HCT116 (cell line): Measurements from ENCODE around the gene EXD2. TPM values are rescaled to one million over a fixed set of nuclear protein-coding genes. Genes with fewer than 3 reads are reported as not detected.

Source experiments
- ATAC-seq: fragments of 200-7000 bp; cut with Tn5 transposase; 2 replicates; pipeline ENCODE4 v1.9.1; 2020; ENCODE audit warnings: mild to moderate bottlenecking, moderate library complexity
- BruUV-seq: library from RNA; stranded (reverse); fragments of 400-500 nt; replicated peaks from 2 replicates; lab custom pipeline; 2021; lab: Mats Ljungman, UMichigan
- CTCF ChIA-PET: fragments of 300-600 bp; sonication (Branson Sonifier 250); formaldehyde crosslinking; loops from one replicate; lab custom pipeline; 2021; ENCODE audit warnings: antibody characterized with exemption; lab: Charles Lee
- POLR2A ChIA-PET: fragments of 300-600, 350-600 bp; sonication (Branson Sonifier 250); formaldehyde crosslinking; loops from one replicate; lab custom pipeline; 2021; ENCODE audit warnings: antibody characterized with exemption; lab: Charles Lee
- RAD21 ChIA-PET, 2 experiments: fragments of 300-600 bp; sonication (Branson Sonifier 250); formaldehyde crosslinking; loops; one replicate each; lab custom pipeline; 2023; ENCODE audit warnings: low total read pairs in 2 of 2; ENCODE audit not compliant: uncharacterized antibody in 2 of 2, unreplicated experiment in 2 of 2, low non-redundant PET in 1 of 2; lab: Charles Lee
- DNase-seq: peaks from one replicate; pipeline ENCODE4 v3.0.0-alpha.2; 2010; ENCODE audit warnings: low read depth, low spot score
- H2AFZ ChIP-seq: fragments of 200-600 bp; shearing (Covaris generic), sonication (generic); 2 replicates; pipeline ENCODE4 v1.6.1; 2017; ENCODE audit warnings: low read depth, mixed run types, mixed read lengths, antibody characterized with exemption, low read length; ENCODE audit not compliant: poor library complexity, severe bottlenecking
- H3K27ac ChIP-seq: 2 replicates; pipeline ENCODE4 v1.5.1; 2012; ENCODE audit warnings: low read depth, low read length
- H3K27me3 ChIP-seq: fragments of 200-600 bp; sonication (generic); 2 replicates; pipeline ENCODE4 v1.6.1; 2016; ENCODE audit warnings: mixed run types, low read length, mixed read lengths; ENCODE audit not compliant: insufficient read depth
- H3K36me3 ChIP-seq, 2 experiments: fragments of 200-500 bp in 1 of 2; fragments of 200-600 bp in 1 of 2; sonication (Bioruptor generic) in 1 of 2; sonication (generic) in 1 of 2; 2 replicates each; pipeline versions ENCODE4 v1.5.1 to v1.6.1; 2014 to 2016; ENCODE audit warnings: low read length in 2 of 2, inconsistent platforms in 1 of 2, mixed read lengths in 1 of 2, mixed run types in 1 of 2; ENCODE audit not compliant: insufficient read depth in 2 of 2, control insufficient read depth in 1 of 2
- H3K4me1 ChIP-seq, 2 experiments: fragments of 200-600 bp in 1 of 2; sonication (generic) in 1 of 2; 2 replicates each; pipeline versions ENCODE4 v1.5.1 to v1.6.1; 2012 to 2017; ENCODE audit warnings: low read length in 2 of 2, inconsistent platforms in 1 of 2, mild to moderate bottlenecking in 1 of 2, mixed read lengths in 1 of 2, mixed run types in 1 of 2, moderate library complexity in 1 of 2; ENCODE audit not compliant: insufficient read depth in 2 of 2, control insufficient read depth in 1 of 2
- H3K4me2 ChIP-seq: fragments of 200-600 bp; sonication (generic); 2 replicates; pipeline ENCODE4 v1.6.1; 2017; ENCODE audit warnings: mixed run types, low read length, mixed read lengths
- H3K4me3 ChIP-seq, 2 experiments: fragments of 200-600 bp in 1 of 2; sonication (generic) in 1 of 2; replicated peaks in 1 of 2; 2 replicates each; pipeline ENCODE4 v1.5.1; 2011 to 2016; ENCODE audit warnings: low read length in 2 of 2, control low read depth in 1 of 2, low read depth in 1 of 2, mild to moderate bottlenecking in 1 of 2, mixed read lengths in 1 of 2, mixed run types in 1 of 2
- H3K79me2 ChIP-seq: fragments of 200-600 bp; sonication (generic); 2 replicates; pipeline ENCODE4 v1.6.1; 2017; ENCODE audit warnings: mild to moderate bottlenecking, mixed run types, low read length, moderate library complexity, mixed read lengths; ENCODE audit not compliant: insufficient read depth
- H3K9ac ChIP-seq: fragments of 200-600 bp; sonication (generic); 2 replicates; pipeline ENCODE4 v1.6.1; 2016; ENCODE audit warnings: low read length, mixed read lengths
- H3K9me2 ChIP-seq: fragments of 200-600 bp; sonication (generic), shearing (Covaris generic); 2 replicates; pipeline ENCODE4 v1.6.1; 2017; ENCODE audit warnings: mixed run types, mild to moderate bottlenecking, moderate library complexity; ENCODE audit not compliant: insufficient read depth
- H3K9me3 ChIP-seq, 2 experiments: fragments of 200-500 bp in 1 of 2; fragments of 200-600 bp in 1 of 2; sonication (Bioruptor generic) in 1 of 2; sonication (generic) in 1 of 2; 2 replicates each; pipeline ENCODE4 v1.6.1; 2014 to 2017; ENCODE audit warnings: low read length in 2 of 2, mixed read lengths in 2 of 2, inconsistent platforms in 1 of 2, low read depth in 1 of 2, mild to moderate bottlenecking in 1 of 2, mixed run types in 1 of 2, moderate library complexity in 1 of 2; ENCODE audit not compliant: control insufficient read depth in 1 of 2, insufficient read depth in 1 of 2
- H4K20me1 ChIP-seq: fragments of 200-600 bp; sonication (generic), shearing (Covaris generic); 2 replicates; pipeline ENCODE4 v1.6.1; 2017; ENCODE audit warnings: mixed run types, mild to moderate bottlenecking, moderate library complexity; ENCODE audit not compliant: insufficient read depth
- CBX3 ChIP-seq: IDR thresholded peaks from 2 replicates; pipeline ENCODE4 v1.6.1; 2012; ENCODE audit warnings: low read depth
- CEBPB ChIP-seq: IDR thresholded peaks from 2 replicates; pipeline ENCODE4 v1.6.1; 2012; ENCODE audit warnings: low read depth
- EGR1 ChIP-seq: IDR thresholded peaks from 2 replicates; pipeline ENCODE4 v1.6.1; 2012; ENCODE audit warnings: low read depth
- ELF1 ChIP-seq: IDR thresholded peaks from 2 replicates; pipeline ENCODE4 v1.6.1; 2012; ENCODE audit warnings: low read depth, borderline replicate concordance
- EZH2 ChIP-seq: fragments of 200-600 bp; sonication (generic); IDR thresholded peaks from 2 replicates; pipeline ENCODE4 v1.6.1; 2017; ENCODE audit warnings: antibody characterized with exemption, mixed run types
- EZH2phosphoT487 ChIP-seq: fragments of 200-600 bp; IDR thresholded peaks from 2 replicates; pipeline ENCODE4 v1.6.1; 2018; ENCODE audit warnings: antibody characterized with exemption, borderline replicate concordance
- FOSL1 ChIP-seq: IDR thresholded peaks from 2 replicates; pipeline ENCODE4 v1.6.1; 2012; ENCODE audit warnings: low read depth
- POLR2A ChIP-seq: IDR thresholded peaks from 2 replicates; pipeline ENCODE4 v1.7.0; 2011; ENCODE audit warnings: borderline replicate concordance; ENCODE audit not compliant: insufficient read depth, insufficient read length; ENCODE audit errors: extremely low read depth
- POLR2AphosphoS5 ChIP-seq: IDR thresholded peaks from 2 replicates; pipeline ENCODE4 v1.6.1; 2011; ENCODE audit warnings: mild to moderate bottlenecking, low read depth, low read length, moderate library complexity
- SP1 ChIP-seq: IDR thresholded peaks from 2 replicates; pipeline ENCODE4 v1.6.1; 2012; ENCODE audit warnings: low read depth
- SRF ChIP-seq: IDR thresholded peaks from 2 replicates; pipeline ENCODE4 v1.6.1; 2012; ENCODE audit warnings: low read depth
- ZNF274 ChIP-seq: fragments of 200-500 bp; sonication (Bioruptor generic); IDR thresholded peaks from 2 replicates; pipeline ENCODE4 v1.6.1; 2014; ENCODE audit warnings: mild to moderate bottlenecking, low read depth, low read length, inconsistent platforms
- intact Hi-C: fragments of 100-400 bp; cut with micrococcal nuclease; formaldehyde crosslinking; loops from 2 replicates; pipeline ENCODE4 v1.10.0; 2022
- total RNA-seq: library from RNA; stranded (reverse); gene quantifications from one replicate; pipeline ENCODE4 v1.2.1, GENCODE V29; 2021; ENCODE audit not compliant: unreplicated experiment
- TF ChIP-seq, protein P1 (sequence below): IDR thresholded peaks from 2 replicates; pipeline ENCODE4 v1.6.1; 2012; ENCODE audit warnings: low read depth
- TF ChIP-seq, protein P2 (sequence below): IDR thresholded peaks from 2 replicates; pipeline ENCODE4 v1.6.1; 2012
- TF ChIP-seq, protein P3 (sequence below): IDR thresholded peaks from 2 replicates; pipeline ENCODE4 v1.6.1; 2012

Gene EXD2
- total RNA-seq, 1 experiment from 2014 or later: 20.2 TPM

DNA sequence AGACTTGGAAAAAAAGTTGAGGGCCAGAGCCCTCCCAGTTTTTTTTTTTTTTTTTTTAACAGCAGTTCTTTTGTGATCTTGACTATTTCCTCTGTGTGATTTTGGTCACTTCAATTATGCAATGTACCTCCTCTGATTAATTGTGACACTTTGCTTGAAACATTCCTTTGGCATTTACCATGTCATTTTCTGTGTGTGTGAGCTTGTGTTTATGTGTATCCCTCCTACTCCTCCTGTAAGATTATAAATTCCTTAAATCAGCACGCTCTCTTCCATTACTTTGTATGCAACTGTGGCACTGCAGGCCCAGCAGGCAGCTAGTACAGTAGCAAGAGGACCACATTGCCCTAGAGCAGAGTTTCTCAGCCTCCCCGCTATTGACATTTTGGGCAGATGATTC lies 35.4 kb downstream of the EXD2 start:
- no peaks in the 10 kb centered on the region for H3K9me2 ChIP-seq
- no peak for TF ChIP-seq EZH2
- no peak for TF ChIP-seq ZNF274
- TF ChIP-seq FOSL1: no peak
- no peak for TF ChIP-seq EGR1
- TF ChIP-seq POLR2AphosphoS5: no peak
- no peak for TF ChIP-seq SP1
- TF ChIP-seq CBX3: no peak
- TF ChIP-seq CEBPB: no peak
- TF ChIP-seq, protein P1, sequence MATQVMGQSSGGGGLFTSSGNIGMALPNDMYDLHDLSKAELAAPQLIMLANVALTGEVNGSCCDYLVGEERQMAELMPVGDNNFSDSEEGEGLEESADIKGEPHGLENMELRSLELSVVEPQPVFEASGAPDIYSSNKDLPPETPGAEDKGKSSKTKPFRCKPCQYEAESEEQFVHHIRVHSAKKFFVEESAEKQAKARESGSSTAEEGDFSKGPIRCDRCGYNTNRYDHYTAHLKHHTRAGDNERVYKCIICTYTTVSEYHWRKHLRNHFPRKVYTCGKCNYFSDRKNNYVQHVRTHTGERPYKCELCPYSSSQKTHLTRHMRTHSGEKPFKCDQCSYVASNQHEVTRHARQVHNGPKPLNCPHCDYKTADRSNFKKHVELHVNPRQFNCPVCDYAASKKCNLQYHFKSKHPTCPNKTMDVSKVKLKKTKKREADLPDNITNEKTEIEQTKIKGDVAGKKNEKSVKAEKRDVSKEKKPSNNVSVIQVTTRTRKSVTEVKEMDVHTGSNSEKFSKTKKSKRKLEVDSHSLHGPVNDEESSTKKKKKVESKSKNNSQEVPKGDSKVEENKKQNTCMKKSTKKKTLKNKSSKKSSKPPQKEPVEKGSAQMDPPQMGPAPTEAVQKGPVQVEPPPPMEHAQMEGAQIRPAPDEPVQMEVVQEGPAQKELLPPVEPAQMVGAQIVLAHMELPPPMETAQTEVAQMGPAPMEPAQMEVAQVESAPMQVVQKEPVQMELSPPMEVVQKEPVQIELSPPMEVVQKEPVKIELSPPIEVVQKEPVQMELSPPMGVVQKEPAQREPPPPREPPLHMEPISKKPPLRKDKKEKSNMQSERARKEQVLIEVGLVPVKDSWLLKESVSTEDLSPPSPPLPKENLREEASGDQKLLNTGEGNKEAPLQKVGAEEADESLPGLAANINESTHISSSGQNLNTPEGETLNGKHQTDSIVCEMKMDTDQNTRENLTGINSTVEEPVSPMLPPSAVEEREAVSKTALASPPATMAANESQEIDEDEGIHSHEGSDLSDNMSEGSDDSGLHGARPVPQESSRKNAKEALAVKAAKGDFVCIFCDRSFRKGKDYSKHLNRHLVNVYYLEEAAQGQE: no peak
- no peak for TF ChIP-seq ELF1
- no peak for TF ChIP-seq SRF
- TF ChIP-seq, protein P2, sequence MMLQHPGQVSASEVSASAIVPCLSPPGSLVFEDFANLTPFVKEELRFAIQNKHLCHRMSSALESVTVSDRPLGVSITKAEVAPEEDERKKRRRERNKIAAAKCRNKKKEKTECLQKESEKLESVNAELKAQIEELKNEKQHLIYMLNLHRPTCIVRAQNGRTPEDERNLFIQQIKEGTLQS: no peak
- TF ChIP-seq, protein P3, sequence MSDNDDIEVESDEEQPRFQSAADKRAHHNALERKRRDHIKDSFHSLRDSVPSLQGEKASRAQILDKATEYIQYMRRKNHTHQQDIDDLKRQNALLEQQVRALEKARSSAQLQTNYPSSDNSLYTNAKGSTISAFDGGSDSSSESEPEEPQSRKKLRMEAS: no peak
- no peak for TF ChIP-seq EZH2phosphoT487
- no peak for TF ChIP-seq POLR2A
- H3K27me3 ChIP-seq: no peaks in the 10 kb centered on the region
- POLR2A ChIA-PET: no interaction called here
- no peak overlapping the region for H3K27ac ChIP-seq
- no TSS peak for BruUV-seq
- H3K9me3 ChIP-seq: no peaks in the 10 kb centered on the region
- RAD21 ChIA-PET: no interaction called here
- no peak for DNase-seq
- peaks cover 0 to 4% of the 10 kb centered on the region in 2 experiments; a peak in 1 of 4 replicates for H3K36me3 ChIP-seq
- H4K20me1 ChIP-seq: no peaks in the 10 kb centered on the region
- H3K4me3 ChIP-seq: no peak overlapping the region
- no peak overlapping the region for H3K9ac ChIP-seq
- no peaks in the 10 kb centered on the region for H3K79me2 ChIP-seq
- ATAC-seq: no peak
- H3K4me2 ChIP-seq: no peak overlapping the region
- no peak overlapping the region for H2AFZ ChIP-seq
- intact Hi-C loops: no loop called here
- CTCF ChIA-PET: no interaction called here
- H3K4me1 ChIP-seq: no peaks in the 10 kb centered on the region
